Astrocyte (in vitro differentiated cells and primary cell): Measurements from ENCODE around the gene C2CD5.

Experiments
- CTCF ChIP-seq: IDR thresholded peaks from 2 replicates; pipeline ENCODE4 v1.5.1; 2011; ENCODE audit warnings: low read depth, mild to moderate bottlenecking, inconsistent platforms, low read length, moderate library complexity; ENCODE audit not compliant: insufficient read depth
- EZH2 ChIP-seq: IDR thresholded peaks from 2 replicates; pipeline ENCODE4 v1.6.1; 2012; ENCODE audit warnings: mild to moderate bottlenecking, low read length, inconsistent platforms; ENCODE audit not compliant: insufficient read depth

GRCh38 chr12:22535478-22535877 is 8.9 kb downstream of the C2CD5 start:
- TF ChIP-seq EZH2 = no peak
- no peak for TF ChIP-seq CTCF
